Gastrocnemius medialis (tissue), 4 donors: Measurements from ENCODE around the gene RSF1. TPM values are rescaled to one million over a fixed set of nuclear protein-coding genes. Genes with fewer than 3 reads are reported as not detected.
A peak's percentile ranks its signal among the peaks of the same experiment; 100 is the strongest.

Experiments
- ATAC-seq, 2 donors: fragments of 150-250 bp; one replicate each; pipeline ENCODE4 v1.9.1; 2016
- DNase-seq, 2 donors: peaks; one replicate each; pipeline ENCODE4 v3.0.0-alpha.2; 2019
- H3K27ac ChIP-seq, 4 donors: fragments of 200-600 bp; sonication (generic); 1 replicate in 1 of 4; 2 replicates in 3 of 4; pipeline ENCODE4 v1.5.1; 2016 to 2018; ENCODE audit warnings: mild to moderate bottlenecking in 2 of 4, moderate library complexity in 1 of 4
- H3K27me3 ChIP-seq, 3 donors: fragments of 200-600 bp; sonication (generic) in 2 of 3; 1 replicate in 1 of 3; 2 replicates in 2 of 3; pipeline versions ENCODE4 v1.5.1 to v1.6.0; 2016 to 2019; ENCODE audit warnings: mild to moderate bottlenecking in 1 of 3, moderate library complexity in 1 of 3
- H3K36me3 ChIP-seq, 2 donors: fragments of 200-600 bp; sonication (generic) in 1 of 2; one replicate each; pipeline ENCODE4 v1.5.1; 2017 to 2018
- H3K4me1 ChIP-seq, 2 donors: fragments of 200-600 bp; sonication (generic) in 1 of 2; one replicate each; pipeline ENCODE4 v1.5.1; 2016 to 2017; ENCODE audit warnings: mild to moderate bottlenecking in 2 of 2
- H3K4me3 ChIP-seq, 4 donors: fragments of 200-600 bp; sonication (generic) in 3 of 4; 1 replicate in 1 of 4; 2 replicates in 3 of 4; pipeline ENCODE4 v1.5.1; 2016 to 2019; ENCODE audit warnings: mild to moderate bottlenecking in 2 of 4
- H3K9me3 ChIP-seq, 3 donors: fragments of 200-600 bp; sonication (generic) in 2 of 3; 1 replicate in 1 of 3; 2 replicates in 2 of 3; pipeline ENCODE4 v1.5.1; 2016 to 2019
- CTCF ChIP-seq, 5 experiments: fragments of 450-650 bp in 3 of 5; fragments of 200-600 bp in 2 of 5; sonication (generic) in 2 of 5; IDR thresholded peaks in 4 of 5; conservative IDR thresholded peaks in 1 of 5; 1 replicate in 4 of 5; 2 replicates in 1 of 5; pipeline ENCODE4 v1.5.1; 2016 to 2019; ENCODE audit warnings: antibody characterized with exemption in 5 of 5, mild to moderate bottlenecking in 3 of 5, moderate library complexity in 3 of 5
- POLR2A ChIP-seq, 2 donors: fragments of 450-650 bp; IDR thresholded peaks; one replicate each; pipeline ENCODE4 v1.6.1; 2017; ENCODE audit warnings: antibody characterized with exemption in 2 of 2, mild to moderate bottlenecking in 2 of 2, moderate library complexity in 2 of 2
- in situ Hi-C, 4 donors: fragments of 200-750 bp; cut with MboI; loops; one replicate each; pipeline versions ENCODE4 v1.15.0 to v1.8.0; 2017; ENCODE audit warnings: low sequenced_read_pairs in 4 of 4
- intact Hi-C: fragments of 100-400 bp; cut with DNase I; formaldehyde crosslinking; loops from one replicate; pipeline ENCODE4 v1.15.1; 2023; ENCODE audit warnings: low total_unique reads
- total RNA-seq, 4 donors: library from RNA; depleted of rRNA; stranded (reverse); fragments of >200 nt; gene quantifications; one replicate each; pipeline versions ENCODE4 v1.1.0 to v1.2.3, GENCODE V29; 2016

The RSF1 gene
- total RNA-seq, 4 donors from 2014 or later: 17.9 to 48.4 (median 45.7) TPM

DNA sequence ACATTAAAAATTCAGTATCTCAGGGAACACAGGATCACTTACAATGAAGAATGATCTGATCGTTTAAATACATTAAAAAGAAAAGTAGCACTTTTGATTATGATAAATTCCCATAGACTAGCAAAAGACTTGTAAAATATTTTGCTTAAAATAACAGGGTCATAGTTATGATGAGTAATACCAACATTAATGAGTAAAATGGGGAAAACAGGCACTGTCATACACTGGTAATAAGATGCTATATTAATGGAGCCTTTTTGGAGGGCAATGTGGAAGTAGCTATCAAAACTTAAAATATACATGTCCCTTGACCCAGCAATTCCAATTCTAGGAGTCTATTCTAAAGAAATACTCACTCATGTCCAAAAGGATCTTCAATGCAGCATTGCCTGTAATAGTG is 121.1 kb downstream of the RSF1 start:
- in situ Hi-C loops (no loop called here), intact Hi-C loops (no loop called here)
- Histone ChIP-seq H3K27me3 (no peaks in the 10 kb centered on the region), H3K36me3 (peaks cover 2 to 43% of the 10 kb centered on the region in 2 donors), H3K9me3 (no peaks in the 10 kb centered on the region), H3K4me3 (no peak overlapping the region), H3K4me1 (peaks cover 4% of the 10 kb centered on the region in 2 donors), H3K27ac (no peak overlapping the region)
- no peak for DNase-seq
- ATAC-seq: no peak
- no peak for TF ChIP-seq POLR2A (IDR thresholded peaks at IDR 0.05)
- no peak for TF ChIP-seq CTCF (IDR thresholded peaks at IDR 0.05 in 4 of 5, conservative IDR thresholded peaks at IDR 0.05 in 1 of 5)

GRCh38 chr11:77698896-77699295 is 121.6 kb downstream of the RSF1 start:
- TF ChIP-seq POLR2A (IDR thresholded peaks at IDR 0.05): no peak
- no peak for TF ChIP-seq CTCF (IDR thresholded peaks at IDR 0.05 in 4 of 5, conservative IDR thresholded peaks at IDR 0.05 in 1 of 5)
- peaks cover 2 to 47% of the 10 kb centered on the region in 2 donors for H3K36me3 ChIP-seq
- no peak for ATAC-seq

DNA sequence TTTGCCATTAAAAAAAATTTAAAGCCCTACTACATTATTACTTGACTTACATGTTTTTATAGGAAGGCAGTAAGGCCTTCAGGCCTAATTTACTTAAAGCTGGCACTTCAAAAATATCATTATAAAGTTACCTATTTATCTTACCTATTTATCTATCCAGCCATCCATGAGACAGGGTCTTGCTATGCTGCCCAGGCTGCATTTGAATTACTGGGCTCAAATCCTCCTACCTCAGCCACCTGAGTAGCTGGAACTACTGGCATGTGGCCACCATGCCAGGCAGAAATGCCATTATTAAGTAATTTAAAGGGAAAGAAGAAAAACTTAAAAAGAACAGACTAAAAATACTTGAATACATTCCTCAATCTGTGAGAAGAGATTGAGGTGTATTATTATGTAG is 122.7 kb downstream of the RSF1 start:
- Histone ChIP-seq H3K4me3 (no peak overlapping the region), H3K36me3 (peaks cover 2 to 55% of the 10 kb centered on the region in 2 donors), H3K9me3 (no peaks in the 10 kb centered on the region), H3K27me3 (no peaks in the 10 kb centered on the region), H3K27ac (no peak overlapping the region), H3K4me1 (peaks cover 0 to 4% of the 10 kb centered on the region in 2 donors)
- DNase-seq: no peak
- no peak for ATAC-seq
- TF ChIP-seq CTCF (IDR thresholded peaks at IDR 0.05 in 4 of 5, conservative IDR thresholded peaks at IDR 0.05 in 1 of 5) (no peak), POLR2A (IDR thresholded peaks at IDR 0.05) (no peak)
- intact Hi-C loops (no loop called here), in situ Hi-C loops (no loop called here)

More at GRCh38 chr11:77698896-77699295, 121.6 kb downstream of the RSF1 start:
- Histone ChIP-seq H3K27ac (no peak overlapping the region), H3K4me1 (peaks cover 0 to 4% of the 10 kb centered on the region in 2 donors), H3K9me3 (no peaks in the 10 kb centered on the region), H3K4me3 (no peak overlapping the region), H3K27me3 (no peaks in the 10 kb centered on the region)
- intact Hi-C loops: no loop called here
- in situ Hi-C loops: no loop called here
- DNase-seq: no peak

DNA sequence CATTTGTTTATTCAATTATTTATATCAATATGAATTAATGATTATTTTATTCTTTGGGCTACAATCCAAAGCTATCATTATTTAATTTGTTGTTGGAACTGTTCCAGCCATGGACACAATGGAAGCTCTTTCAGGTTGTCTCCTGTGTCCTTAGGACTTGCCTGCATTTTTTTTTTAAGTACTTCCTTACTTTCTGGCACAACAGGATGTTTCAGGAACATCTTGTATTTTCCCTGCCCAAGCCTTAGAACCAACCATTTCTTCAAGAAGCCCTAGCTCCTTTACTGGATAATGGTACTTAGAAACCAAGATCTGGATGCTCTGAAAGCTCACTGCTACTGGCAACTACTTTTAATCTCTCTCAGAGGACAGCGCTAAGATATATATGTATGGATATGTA is 125.1 kb downstream of the RSF1 start:
- Histone ChIP-seq H3K9me3 (no peaks in the 10 kb centered on the region), H3K4me1 (peaks cover 0 to 4% of the 10 kb centered on the region in 2 donors), H3K27me3 (no peaks in the 10 kb centered on the region), H3K27ac (peak overlapping the region; percentile 36 to 60 (median 42)), H3K4me3 (no peak overlapping the region), H3K36me3 (peaks cover 5 to 73% of the 10 kb centered on the region in 2 donors)
- peak; percentile 68 to 69 for ATAC-seq
- in situ Hi-C loops: no loop called here
- intact Hi-C loops: no loop called here
- TF ChIP-seq POLR2A (IDR thresholded peaks at IDR 0.05) (no peak), CTCF (IDR thresholded peaks at IDR 0.05 in 4 of 5, conservative IDR thresholded peaks at IDR 0.05 in 1 of 5) (no peak)
- no peak for DNase-seq

DNA sequence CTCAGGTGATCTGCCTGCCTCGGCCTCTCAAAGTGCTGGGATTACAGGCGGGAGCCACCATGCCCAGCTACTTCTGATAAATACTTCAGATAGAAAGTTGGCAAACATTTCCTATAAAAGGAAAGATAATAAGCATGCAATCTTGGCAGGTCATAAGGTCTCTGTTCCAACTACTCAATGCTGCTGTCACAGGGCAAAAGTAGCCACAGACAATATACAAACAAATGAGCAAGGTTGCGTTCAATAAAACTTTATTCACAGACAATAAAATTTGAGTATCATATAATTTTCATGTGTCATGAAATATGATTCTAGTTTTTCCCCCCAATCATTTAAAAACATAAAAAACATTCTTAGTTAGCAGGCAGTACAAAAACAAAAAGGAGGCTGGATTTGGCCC is 129.9 kb downstream of the RSF1 start:
- in situ Hi-C loops: no loop called here
- H3K36me3 ChIP-seq: peaks cover 3 to 56% of the 10 kb centered on the region in 2 donors
- no peak overlapping the region for H3K4me3 ChIP-seq
- H3K9me3 ChIP-seq: no peaks in the 10 kb centered on the region
- ATAC-seq (no peak), DNase-seq (no peak)
- no peak overlapping the region for H3K27ac ChIP-seq
- H3K27me3 ChIP-seq: no peaks in the 10 kb centered on the region
- H3K4me1 ChIP-seq: peaks cover 0 to 4% of the 10 kb centered on the region in 2 donors
- TF ChIP-seq CTCF (IDR thresholded peaks at IDR 0.05 in 4 of 5, conservative IDR thresholded peaks at IDR 0.05 in 1 of 5): no peak
- TF ChIP-seq POLR2A (IDR thresholded peaks at IDR 0.05): no peak
- intact Hi-C loops: no loop called here
